ENCODE measurements around the gene ERC2.

ERC2 gene

GRCh38 chr3:56295161-56295560 lies 173.1 kb downstream of the ERC2 start:
- no peak overlapping the region for H3K27ac ChIP-seq (ENCODE audit: low read depth, low read length, poor library complexity, severe bottlenecking)
- no peaks in the 10 kb centered on the region for H3K4me1 ChIP-seq (ENCODE audit: insufficient read depth, low read length, severe bottlenecking)
- no peaks in the 10 kb centered on the region for H3K9me3 ChIP-seq (ENCODE audit: low read length)
- H2AFZ ChIP-seq (ENCODE audit: low read length) = no peak overlapping the region
- no peaks in the 10 kb centered on the region for H3K27me3 ChIP-seq (ENCODE audit: insufficient read depth, low read length)
- no peaks in the 10 kb centered on the region for H3K79me2 ChIP-seq (ENCODE audit: insufficient read depth, low read length)
- H3K9me2 ChIP-seq (ENCODE audit: low read depth, low read length) = no peaks in the 10 kb centered on the region
- TF ChIP-seq EZH2 (IDR thresholded peaks at IDR 0.05; ENCODE audit: borderline replicate concordance, low read length) = no peak
- no peak for TF ChIP-seq CTCF (IDR thresholded peaks at IDR 0.05; ENCODE audit: low read length)
- H4K20me1 ChIP-seq (ENCODE audit: insufficient read depth, low read length) = no peaks in the 10 kb centered on the region
- no peaks in the 10 kb centered on the region for H3F3A ChIP-seq (ENCODE audit: insufficient read depth, low read length)
- no peak overlapping the region for H3K4me3 ChIP-seq (ENCODE audit: low read depth, low read length, poor library complexity, severe bottlenecking)
- no peak overlapping the region for H3K9ac ChIP-seq (ENCODE audit: low read length)
- no peaks in the 10 kb centered on the region for H3K36me3 ChIP-seq (ENCODE audit: insufficient read depth, low read length)
- H3K4me2 ChIP-seq (ENCODE audit: low read length) = no peak overlapping the region

- H3K27ac ChIP-seq (ENCODE audit: low read depth, low read length, poor library complexity, severe bottlenecking) = no peak overlapping the region
- H3K27me3 ChIP-seq (ENCODE audit: insufficient read depth, low read length) = no peaks in the 10 kb centered on the region
- H2AFZ ChIP-seq (ENCODE audit: low read length) = no peak overlapping the region
- no peaks in the 10 kb centered on the region for H3K4me1 ChIP-seq (ENCODE audit: insufficient read depth, low read length, severe bottlenecking)
- no peaks in the 10 kb centered on the region for H3K9me3 ChIP-seq (ENCODE audit: low read length)
- H3K4me2 ChIP-seq (ENCODE audit: low read length) = no peak overlapping the region
- H3K4me3 ChIP-seq (ENCODE audit: low read depth, low read length, poor library complexity, severe bottlenecking) = no peak overlapping the region
- H3K9ac ChIP-seq (ENCODE audit: low read length) = no peak overlapping the region
- H3F3A ChIP-seq (ENCODE audit: insufficient read depth, low read length) = no peaks in the 10 kb centered on the region
- H3K36me3 ChIP-seq (ENCODE audit: insufficient read depth, low read length) = no peaks in the 10 kb centered on the region
- H4K20me1 ChIP-seq (ENCODE audit: insufficient read depth, low read length) = no peaks in the 10 kb centered on the region
- no peaks in the 10 kb centered on the region for H3K79me2 ChIP-seq (ENCODE audit: insufficient read depth, low read length)
- H3K9me2 ChIP-seq (ENCODE audit: low read depth, low read length) = no peaks in the 10 kb centered on the region
- TF ChIP-seq EZH2 (IDR thresholded peaks at IDR 0.05; ENCODE audit: borderline replicate concordance, low read length) = no peak
- TF ChIP-seq CTCF (IDR thresholded peaks at IDR 0.05; ENCODE audit: low read length) = no peak
Observed at GRCh38 chr3:56294286-56294685, 174.0 kb downstream of the ERC2 start.

- Histone ChIP-seq H3K79me2 (ENCODE audit: insufficient read depth, low read length) (no peaks in the 10 kb centered on the region), H3K9me3 (ENCODE audit: low read length) (no peaks in the 10 kb centered on the region), H2AFZ (ENCODE audit: low read length) (no peak overlapping the region), H3K9ac (ENCODE audit: low read length) (no peak overlapping the region), H3K27me3 (ENCODE audit: insufficient read depth, low read length) (no peaks in the 10 kb centered on the region), H3K9me2 (ENCODE audit: low read depth, low read length) (no peaks in the 10 kb centered on the region), H3K4me3 (ENCODE audit: low read depth, low read length, poor library complexity, severe bottlenecking) (no peak overlapping the region), H3K4me2 (ENCODE audit: low read length) (no peak overlapping the region), H3K4me1 (ENCODE audit: insufficient read depth, low read length, severe bottlenecking) (no peaks in the 10 kb centered on the region), H4K20me1 (ENCODE audit: insufficient read depth, low read length) (no peaks in the 10 kb centered on the region), H3F3A (ENCODE audit: insufficient read depth, low read length) (no peaks in the 10 kb centered on the region), H3K36me3 (ENCODE audit: insufficient read depth, low read length) (no peaks in the 10 kb centered on the region), H3K27ac (ENCODE audit: low read depth, low read length, poor library complexity, severe bottlenecking) (no peak overlapping the region)
- TF ChIP-seq EZH2 (IDR thresholded peaks at IDR 0.05; ENCODE audit: borderline replicate concordance, low read length) (no peak), CTCF (IDR thresholded peaks at IDR 0.05; ENCODE audit: low read length) (no peak)
Observed at GRCh38 chr3:56291953-56292352, 176.3 kb downstream of the ERC2 start.
